Inflammatory macrophage (primary cell): Measurements from ENCODE around the gene ARID1B.
A peak's percentile ranks its signal among the peaks of the same experiment; 100 is the strongest.

Experiments
- DNase-seq, 2 donors: peaks; one replicate each; pipeline ENCODE4 v3.0.0-alpha.2; 2020 to 2022

Gene ARID1B

GRCh38 chr6:156852858-156853216 lies 75.7 kb downstream of the ARID1B start:
- no peak for DNase-seq

DNA sequence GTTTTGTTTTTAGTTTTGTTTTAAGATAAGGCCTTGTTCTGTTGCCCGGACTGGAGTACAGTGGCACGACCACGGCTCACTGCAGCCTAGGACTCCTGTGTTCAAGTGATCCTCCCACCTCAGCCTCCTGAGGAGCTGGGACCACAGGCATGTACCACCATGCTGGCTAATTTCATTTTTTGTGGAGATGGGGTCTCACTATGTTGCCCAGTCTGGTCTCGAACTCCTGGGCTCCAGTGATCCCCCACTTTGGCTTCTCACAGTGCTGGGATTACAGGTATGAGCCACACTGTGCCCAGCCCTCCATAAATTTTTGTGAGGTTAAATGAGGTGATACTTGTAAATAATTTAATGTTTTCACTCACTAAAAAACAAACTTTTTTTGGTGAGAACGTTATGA lies 76.6 kb downstream of the ARID1B start:
- DNase-seq, result no peak

DNA sequence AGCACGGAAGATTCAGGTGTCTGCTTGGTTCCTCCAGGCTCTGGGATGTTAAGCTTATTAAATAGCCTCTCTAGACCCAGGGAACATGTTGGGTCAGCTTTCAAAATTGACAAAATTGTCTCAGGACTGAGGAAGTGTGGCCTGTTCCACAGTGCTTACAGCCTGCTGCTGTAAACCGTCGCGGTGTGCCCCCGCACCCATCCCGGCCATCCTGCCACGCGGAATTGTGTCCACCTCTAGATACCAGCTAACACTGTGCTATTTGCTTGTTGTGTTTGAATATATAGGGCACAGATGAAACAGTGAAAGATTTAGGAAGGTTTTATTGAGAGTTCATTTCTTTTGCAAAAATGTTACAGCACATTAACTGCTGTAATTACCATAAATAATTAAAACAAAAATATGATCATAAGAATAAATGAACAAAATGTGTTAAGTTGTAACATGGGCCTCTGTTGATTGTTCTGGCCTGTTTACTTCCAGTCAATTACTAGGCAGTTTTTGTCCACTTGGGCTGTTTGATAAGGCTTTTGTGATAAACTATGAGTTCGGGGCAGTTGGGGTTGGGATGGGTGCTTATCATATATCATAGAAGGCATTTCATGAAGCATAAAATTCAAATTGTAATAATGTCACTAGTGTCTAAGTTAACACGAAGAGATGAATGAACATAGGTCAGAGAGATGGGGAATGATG lies 77.4 kb downstream of the ARID1B start:
- DNase-seq, result no peak

GRCh38 chr6:156857573-156857972 lies 80.4 kb downstream of the ARID1B start:
- DNase-seq, result peak in 1 of 2 donors; percentile 20

- no peak for DNase-seq
Observed at GRCh38 chr6:156859686-156860085, 82.5 kb downstream of the ARID1B start.

DNA sequence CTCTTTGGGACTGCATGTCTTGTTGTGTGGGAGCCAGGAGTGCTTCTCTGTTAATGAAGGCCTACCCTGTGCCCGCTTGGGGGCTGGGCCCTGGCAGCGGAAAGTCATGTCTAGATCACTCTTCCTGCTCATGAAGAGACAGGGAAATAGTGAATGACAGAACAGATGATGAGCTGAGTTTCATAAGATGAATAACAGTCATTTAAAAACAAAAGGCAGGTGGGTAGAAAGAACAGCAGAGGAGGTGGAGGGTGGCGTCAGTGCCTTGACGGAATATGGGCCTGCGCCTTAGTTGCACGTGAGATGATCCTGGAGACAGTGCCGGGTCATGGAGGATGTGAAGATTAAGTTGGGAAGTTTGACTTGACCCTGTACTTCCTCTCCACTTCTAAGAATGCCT lies 85.5 kb downstream of the ARID1B start:
- DNase-seq, result peak; percentile 17 to 23

GRCh38 chr6:156863504-156863903 lies 86.3 kb downstream of the ARID1B start:
- no peak for DNase-seq

DNA sequence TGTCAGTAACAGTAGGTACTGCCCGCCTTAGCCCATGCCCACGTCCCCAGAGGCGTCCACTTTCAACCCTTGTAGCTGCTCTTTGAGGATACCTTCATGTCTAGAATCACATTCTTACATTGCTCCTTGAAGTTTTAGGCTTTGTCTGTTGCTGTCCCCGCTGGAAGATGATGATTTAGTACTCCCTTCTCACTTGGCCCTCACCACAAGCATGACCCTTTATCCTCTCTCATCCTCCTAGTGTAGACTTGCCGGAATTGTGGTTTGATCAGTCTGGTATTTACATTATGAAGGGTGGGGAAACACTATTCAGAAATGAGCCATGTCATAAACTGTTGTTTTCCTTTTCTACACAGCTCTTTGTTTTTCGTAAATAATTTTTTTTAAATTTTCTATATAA lies 87.4 kb downstream of the ARID1B start:
- no peak for DNase-seq

DNA sequence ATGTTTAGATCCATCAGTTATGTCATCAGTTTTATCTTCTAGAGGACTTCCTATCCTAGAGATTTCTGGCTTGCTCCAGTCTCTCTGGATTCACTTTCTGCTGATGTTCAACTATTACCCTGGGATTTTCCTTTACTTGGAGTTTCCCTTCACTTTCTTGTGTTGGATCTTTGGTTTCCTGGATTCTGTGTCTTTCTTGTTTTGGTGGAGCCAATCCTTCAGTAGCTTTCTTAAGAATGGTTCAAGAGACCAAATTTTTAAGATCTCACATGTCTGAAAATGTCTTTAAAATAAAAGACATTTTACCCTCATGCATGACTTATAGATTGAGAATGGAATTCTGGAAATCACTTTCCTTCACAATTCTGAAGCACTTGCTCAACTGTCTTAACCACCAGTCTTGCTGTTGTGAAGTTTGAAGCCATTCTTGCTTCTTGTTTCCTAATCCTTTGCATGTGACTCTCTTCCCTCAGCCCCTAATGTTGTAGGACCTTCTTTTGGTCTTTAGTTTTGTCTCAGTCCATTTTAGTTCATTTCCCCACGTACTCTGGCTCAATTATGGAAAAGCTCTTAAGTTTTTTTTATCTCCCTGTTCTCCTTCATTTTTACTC lies 87.9 kb downstream of the ARID1B start:
- DNase-seq, result peak; percentile 78 to 86

- DNase-seq, result peak; percentile 50 to 52
Observed at GRCh38 chr6:156866220-156867015, 89.2 kb downstream of the ARID1B start.

GRCh38 chr6:156867121-156867520 lies 89.9 kb downstream of the ARID1B start:
- DNase-seq, result no peak

DNA sequence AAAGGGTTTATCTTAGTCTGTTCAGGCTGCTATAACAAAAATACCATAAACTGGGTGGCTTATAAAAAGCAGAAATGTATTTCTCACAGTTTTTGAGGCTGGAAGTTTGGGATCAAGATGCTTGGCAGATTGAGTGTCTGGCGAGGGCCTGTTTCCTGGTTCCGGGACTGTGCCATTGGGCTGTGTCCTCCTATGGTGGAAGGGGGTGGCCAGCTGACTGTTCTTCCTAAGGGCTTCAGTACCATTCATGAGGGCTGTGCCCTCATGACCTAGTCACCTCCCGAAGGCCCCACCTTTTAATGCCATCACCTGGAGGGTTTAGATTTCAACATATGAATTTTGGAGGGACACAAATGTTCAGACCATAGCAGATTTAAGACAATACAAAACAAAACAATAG lies 91.2 kb downstream of the ARID1B start:
- DNase-seq, result no peak

GRCh38 chr6:156869980-156870398 lies 92.8 kb downstream of the ARID1B start:
- no peak for DNase-seq

GRCh38 chr6:156870924-156871539 lies 93.9 kb downstream of the ARID1B start:
- DNase-seq, result peak; percentile 51 to 63

- no peak for DNase-seq
Observed at GRCh38 chr6:156872903-156873302, 95.7 kb downstream of the ARID1B start.

GRCh38 chr6:156873654-156874380 lies 96.6 kb downstream of the ARID1B start:
- no peak for DNase-seq

DNA sequence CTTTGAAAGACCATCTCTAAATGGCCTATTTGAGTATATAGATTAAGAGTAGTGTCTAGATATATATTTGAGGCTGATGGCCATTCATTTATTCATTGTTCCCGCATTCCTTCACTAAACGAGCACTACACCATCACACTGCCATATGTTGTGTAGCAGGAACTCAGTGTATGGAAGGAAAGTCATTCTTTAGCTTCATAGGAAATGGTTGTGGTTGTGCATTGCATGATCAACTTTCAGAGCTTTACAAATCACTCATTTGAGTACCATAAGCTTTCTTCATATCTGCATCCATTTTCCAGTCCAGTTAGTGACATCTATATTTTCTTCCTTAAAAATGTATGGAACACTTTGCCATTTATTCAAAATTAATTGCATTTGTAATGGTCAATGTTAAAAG lies 97.9 kb downstream of the ARID1B start:
- DNase-seq, result no peak

GRCh38 chr6:156876302-156876701 lies 99.1 kb downstream of the ARID1B start:
- DNase-seq, result no peak

- no peak for DNase-seq
Observed at GRCh38 chr6:156877126-156877863, 100.1 kb downstream of the ARID1B start.

DNA sequence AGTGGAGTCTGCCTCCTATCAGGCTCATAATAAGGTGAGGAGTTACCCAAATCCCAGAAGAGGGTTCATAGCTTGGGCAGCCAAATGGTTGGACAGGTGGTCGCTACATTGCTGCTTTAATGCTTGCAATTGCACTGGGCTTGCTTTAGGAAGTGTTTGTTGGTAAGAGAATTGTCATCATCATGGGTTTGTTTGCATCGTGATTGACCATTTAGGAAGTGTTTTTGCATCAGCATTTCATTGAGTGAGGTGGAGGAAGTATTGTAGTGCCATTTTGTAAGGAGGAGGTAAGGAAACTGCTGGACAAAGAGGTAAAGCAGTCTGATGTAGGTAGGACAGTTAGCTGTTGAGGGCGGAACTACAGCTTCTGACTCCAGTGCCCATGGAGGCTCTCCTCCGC lies 101.5 kb downstream of the ARID1B start:
- peak; percentile 41 to 45 for DNase-seq

DNA sequence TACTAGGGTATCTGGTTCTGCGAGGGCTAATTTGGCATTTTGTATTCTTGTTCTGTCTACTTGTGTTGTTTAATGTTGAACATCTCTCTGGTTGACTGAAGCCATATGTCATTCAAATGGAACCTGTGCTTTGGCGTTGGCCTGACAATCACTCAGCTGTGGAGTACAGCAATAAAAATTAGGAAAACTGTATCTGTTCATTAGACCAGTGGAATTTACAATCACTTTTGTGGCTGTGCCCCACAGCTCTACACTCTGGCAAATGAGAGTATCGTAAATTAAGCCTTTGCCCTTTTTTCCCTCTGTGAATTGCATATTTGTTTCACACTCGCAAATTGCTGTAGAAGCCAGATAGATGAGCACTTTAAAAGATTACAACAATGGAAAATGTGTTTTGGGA lies 102.0 kb downstream of the ARID1B start:
- no peak for DNase-seq

DNA sequence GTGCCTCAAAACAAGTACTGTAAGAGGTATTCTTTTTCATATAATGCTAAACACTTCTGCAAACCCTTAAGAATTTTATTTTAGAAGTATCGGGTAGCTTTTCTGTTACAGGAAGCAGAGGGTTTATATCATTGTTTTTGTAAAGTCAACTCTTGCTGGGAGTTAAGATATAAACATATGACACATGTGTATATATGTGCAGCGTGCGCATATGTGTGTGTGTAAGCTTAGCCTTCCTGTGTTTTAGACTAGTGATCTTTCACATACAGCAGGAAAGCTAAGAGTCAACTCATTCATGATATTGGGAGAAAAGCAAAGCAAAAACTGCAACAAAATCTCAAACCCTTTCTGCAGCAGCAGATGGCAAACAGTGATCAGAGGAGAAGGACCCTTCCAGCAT lies 102.4 kb downstream of the ARID1B start:
- no peak for DNase-seq
